Activated CD4-positive, alpha-beta T cell treated with anti-CD3 and anti-CD28 coated beads, Interleukin-10, Interleukin-2, amounts not matched to agents 100 ng/mL and 50 ng/mL, durations not matched to agents 16 hours and 8 hours (primary cell): ENCODE data around the gene GNG14.
"Not testable (repeated sequence)": the region's sequence is repeated elsewhere in the genome, so short reads cannot be mapped to it uniquely, and the experiment has no call there.

Source experiments
- DNase-seq: peaks from one replicate; pipeline ENCODE4 v3.0.0-alpha.2; 2020

Gene GNG14

GRCh38 chr19:12668346-12668745, 19.5 kb upstream of the GNG14 start:
- no peak for DNase-seq

- peak; percentile 66 for DNase-seq
Measured at GRCh38 chr19:12668932-12669269, 18.9 kb upstream of the GNG14 start.

DNA sequence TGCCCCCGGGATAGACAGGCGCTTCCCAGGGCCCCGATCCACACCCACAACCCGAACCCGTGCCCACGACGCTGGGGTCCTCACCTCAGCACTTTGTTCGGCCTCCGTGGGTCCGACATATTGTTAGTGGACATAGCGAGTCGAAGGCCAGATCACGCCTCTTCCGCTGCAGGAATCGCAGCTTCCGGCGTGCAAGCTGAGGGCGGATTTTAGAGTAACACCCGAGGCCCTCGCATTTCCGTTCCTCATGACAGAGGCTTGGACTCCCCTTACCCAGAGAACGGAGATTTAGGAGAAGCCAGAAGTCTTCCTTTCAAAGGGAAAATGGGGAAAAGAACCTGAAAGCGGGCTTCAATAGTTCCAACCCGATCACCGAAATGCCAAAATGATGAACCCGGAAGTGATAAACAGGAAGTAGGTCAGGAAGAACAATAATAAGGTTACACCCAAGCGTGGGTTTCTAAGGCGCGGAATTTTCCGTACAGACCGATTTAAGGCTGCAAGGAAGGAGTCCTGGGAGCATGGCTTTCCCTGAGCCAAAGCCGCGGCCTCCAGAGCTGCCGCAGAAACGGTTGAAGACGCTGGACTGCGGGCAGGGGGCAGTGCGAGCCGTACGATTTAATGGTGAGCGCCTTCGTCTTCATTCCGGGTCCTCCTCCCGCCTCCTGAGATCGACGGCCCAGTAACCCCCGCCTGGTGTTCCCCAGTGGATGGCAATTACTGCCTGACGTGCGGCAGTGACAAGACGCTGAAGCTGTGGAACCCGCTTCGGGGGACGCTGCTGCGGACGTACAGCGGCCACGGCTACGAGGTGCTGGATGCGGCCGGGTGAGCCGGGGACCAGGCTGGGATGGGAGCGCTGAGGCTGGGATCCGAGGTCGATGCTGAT, 18.3 kb upstream of the GNG14 start:
- peak; percentile 79 for DNase-seq

GRCh38 chr19:12670159-12670928, 17.5 kb upstream of the GNG14 start:
- DNase-seq: no peak

GRCh38 chr19:12672744-12673143, 15.1 kb upstream of the GNG14 start:
- no peak for DNase-seq

GRCh38 chr19:12675399-12675798, 12.4 kb upstream of the GNG14 start:
- DNase-seq: no peak

DNA sequence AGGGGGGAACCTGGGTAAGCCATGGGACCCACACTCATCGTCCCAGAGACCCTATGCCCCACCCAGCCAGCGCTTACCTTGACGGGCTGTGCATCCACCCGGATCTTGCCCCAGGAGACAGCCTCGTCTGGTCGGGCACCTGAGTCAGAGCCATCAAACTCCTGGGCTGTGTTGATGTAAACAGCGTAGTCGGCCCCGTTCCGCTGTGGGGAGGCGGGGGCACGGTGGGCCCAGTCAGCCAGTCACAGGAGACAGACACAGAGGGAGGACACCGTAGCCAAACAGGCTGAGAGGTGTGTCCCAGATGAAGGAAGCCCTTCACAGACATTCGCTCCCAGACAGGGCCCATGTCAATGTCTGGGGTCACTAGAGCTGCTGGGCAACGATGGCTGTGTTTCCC, 11.9 kb upstream of the GNG14 start:
- no peak for DNase-seq

DNA sequence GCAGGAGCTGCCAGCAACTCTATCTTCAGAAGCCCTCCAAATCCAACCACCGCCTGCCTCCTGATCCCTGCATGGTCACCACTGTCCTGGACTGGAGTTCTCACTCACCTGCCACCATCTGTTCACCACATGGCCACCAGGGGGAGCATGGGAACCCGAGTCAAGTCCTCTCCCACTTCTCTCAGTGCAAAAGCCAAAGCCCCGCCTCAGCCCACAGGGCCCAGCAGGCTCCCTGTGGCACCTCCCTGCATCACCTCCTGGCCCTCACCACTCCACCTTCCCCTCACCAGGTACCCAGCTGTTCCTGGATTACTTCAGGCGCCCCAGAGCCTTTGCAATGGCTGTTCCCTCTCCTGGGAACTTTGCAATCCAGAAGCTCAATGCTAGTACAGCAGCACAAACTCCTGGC, 11.4 kb upstream of the GNG14 start:
- peak; percentile 91 for DNase-seq

DNA sequence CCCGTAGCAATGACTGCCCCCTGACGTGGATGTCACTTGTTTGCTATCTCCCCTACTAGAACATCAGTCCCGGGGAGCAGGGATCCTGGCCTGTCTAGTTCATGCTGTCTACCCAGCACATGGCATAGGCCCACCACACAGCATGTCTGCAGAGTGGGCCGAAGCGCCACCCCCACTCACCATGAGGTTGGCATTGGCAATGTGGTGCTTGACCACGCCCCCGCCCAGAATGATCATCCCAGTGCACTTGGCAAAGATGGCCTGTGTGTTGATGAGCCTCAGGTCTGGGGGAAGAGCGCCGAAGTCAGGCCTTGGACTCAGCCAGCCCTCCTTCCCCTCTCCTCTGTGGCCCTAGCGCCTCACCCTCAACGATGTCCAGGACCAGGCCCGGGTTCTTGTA, 10.9 kb upstream of the GNG14 start:
- no peak for DNase-seq

GRCh38 chr19:12678039-12678438, 9.8 kb upstream of the GNG14 start:
- not testable (repeated sequence) for DNase-seq

DNA sequence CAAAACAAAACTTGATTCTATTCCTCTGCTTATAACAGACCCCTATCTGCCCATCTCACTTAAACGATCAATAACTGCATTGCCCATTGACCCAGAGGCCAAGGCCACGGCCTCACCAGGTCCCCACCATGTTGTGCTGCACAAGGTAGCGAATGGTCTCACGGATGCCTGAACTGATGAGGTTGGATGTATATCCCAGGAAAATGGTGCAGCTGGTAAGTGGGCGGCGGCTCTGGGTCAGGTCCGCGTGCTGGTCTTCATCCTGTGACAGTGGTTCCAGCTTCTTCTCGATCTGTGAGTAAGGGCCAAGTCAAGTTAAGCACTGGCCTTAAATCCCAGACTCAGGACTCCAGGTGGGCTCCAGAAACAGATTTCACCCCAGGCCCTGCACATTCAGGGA, 7.8 kb upstream of the GNG14 start:
- no peak for DNase-seq

DNA sequence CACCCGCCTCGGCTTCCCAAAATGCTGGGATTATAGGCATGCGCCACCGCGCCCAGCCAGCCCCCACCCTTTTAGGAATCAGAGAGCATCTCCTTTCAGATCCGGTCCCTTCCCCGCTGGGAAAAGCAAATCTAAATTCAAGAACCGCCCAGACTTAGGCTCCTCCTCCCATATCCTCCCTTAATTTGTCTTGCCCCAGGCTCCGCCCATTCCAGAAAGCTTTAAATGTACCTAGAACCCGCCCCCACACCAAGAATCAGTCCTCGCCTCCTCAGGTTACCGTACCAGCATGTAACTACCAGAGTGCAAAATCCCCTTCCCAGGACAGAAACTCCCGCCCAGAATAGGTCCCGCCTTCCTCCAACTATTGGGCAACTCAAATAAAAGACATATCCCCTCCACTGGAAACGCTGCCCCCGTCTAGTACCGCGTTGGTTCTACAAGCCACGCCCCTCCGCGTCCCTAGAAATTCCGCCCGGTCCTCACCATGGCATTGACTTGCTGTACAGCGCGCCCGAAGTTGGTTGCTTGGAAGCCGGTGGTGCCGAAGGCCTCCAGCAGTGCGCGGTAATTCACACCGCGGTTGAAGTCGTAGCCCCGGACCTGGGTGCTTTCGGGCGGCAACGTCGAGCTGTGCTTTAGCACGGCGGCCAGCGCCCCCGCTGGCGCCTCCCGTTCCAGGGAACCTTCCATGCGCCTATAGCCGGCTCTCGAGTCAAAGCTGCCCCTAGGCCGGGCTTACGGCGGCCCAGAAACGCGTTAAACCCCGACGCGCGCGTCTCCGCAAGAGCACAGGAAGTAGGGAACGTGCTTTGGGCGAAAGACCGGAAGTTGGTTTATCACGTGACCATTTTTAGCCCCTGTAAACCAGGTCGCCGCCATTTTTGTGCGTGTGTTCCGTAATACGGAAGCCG, 6.5 kb upstream of the GNG14 start, which contains the start of gene DHPS:
TSS of gene DHPS (minus strand) at position 807 of the 914 bp plus-strand sequence. CDS start at position 693, 114 bp downstream.
- DNase-seq: peak; percentile 96

DNA sequence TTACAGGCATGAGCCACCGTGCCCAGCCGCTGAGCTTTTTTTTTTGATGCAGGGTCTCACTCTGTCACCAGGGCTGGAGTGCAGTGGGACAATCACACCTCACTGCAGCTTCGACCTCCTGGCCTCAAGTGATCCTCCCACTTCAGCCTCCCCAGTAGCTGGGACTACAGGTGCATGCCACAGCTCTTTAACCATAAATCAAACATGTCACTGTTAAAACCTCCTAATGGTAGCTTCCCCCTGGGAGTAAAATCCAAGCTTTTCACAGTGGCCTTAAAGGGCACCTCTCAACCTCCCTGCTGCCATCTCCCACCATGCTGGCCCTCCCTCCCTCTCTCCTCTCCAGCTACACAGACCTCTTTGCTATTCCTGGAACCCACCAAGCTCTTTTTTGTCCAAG, 2.0 kb upstream of the GNG14 start:
- no peak for DNase-seq

- no peak for DNase-seq
Measured at GRCh38 chr19:12689012-12689411, 1.2 kb downstream of the GNG14 start.

DNA sequence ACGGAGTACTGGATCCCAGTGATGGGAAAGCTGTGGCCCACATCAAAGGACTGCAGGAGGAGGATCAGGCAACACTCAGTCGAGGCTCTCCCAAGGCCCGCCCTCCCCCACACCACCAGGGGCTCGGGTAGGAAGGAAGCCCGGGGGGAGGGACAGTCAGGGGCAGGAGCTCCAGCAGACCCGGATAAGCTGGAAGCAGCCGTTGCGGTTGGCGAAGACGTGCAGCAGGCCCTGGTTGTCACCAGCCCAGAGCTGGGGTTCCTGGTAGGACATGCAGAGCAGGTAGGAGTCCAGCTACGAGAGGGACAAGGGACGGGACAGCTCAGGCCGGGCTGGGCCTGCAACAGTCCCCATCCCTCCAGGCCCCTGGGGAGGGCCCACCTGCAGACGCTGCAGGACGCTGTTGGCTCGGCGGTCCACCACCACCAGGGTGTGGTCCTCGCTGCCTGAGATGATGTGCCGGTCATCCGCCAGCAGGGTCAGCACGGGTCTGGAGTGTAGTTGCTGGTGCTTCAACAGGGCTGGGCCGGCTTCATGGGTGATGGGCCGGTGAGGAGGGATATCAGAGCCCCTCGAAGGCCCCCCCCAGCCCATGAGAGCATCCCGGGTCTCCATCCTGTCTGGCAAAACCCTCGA, 1.9 kb downstream of the GNG14 start:
- DNase-seq: no peak

DNA sequence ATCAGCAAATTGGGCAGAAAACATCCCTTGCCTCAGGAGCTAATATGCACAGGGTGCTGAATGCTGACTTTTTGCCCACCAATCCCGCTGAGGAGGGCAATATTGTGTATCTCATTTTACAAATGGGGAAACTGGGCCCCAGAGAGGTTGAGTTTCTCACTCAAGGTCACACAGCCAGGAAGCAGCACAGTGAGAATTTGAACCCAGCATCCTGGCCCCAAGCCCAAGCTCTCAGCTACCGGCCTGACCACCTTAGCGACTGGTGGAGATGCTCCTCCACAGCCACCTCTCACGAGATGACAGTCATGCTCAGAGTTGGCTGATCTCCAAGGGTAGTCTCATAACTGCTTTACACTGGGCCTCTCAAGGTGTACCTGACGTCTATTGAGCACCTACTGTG, 5.2 kb downstream of the GNG14 start:
- DNase-seq: no peak

GRCh38 chr19:12694641-12695040, 6.8 kb downstream of the GNG14 start:
- no peak for DNase-seq

DNA sequence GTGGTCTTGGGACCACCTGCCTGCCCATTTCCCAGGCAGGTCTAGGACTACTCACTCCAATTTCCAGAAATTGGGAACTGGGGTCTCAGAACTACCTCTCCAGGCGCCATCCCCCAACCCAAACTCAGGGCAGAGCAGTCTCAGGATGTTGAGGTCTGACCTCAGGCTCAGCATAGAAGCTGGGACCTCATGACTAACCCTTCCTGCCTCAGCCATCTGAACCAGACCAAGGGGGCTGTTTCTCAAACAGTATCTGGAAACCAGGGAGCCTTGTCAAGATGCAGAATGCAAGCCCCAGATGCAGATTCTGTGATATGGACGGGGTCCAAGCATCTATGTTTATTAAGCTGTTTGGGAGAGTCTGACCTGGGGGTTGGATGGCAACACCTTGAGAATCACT, 7.3 kb downstream of the GNG14 start:
- peak; percentile 36 for DNase-seq

DNA sequence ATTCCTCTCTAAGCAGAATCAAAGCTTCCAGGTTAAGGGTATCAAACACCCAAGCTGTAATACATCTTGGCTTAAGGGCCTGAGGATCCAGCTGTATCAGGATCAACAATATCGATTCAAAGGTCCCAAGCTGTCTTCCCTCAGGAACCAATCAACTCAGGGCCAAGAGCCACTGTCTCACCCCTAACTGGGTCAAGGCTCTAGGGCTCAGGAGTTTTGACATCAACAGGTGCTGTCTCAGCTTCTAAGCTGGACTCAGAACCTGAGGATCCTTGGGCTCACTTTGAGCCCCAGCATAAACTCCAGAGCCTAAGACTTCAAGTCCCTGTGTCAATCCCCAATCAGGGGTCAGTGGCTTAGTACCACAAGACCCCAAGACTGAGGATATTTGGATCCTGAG, 7.7 kb downstream of the GNG14 start:
- DNase-seq: no peak

DNA sequence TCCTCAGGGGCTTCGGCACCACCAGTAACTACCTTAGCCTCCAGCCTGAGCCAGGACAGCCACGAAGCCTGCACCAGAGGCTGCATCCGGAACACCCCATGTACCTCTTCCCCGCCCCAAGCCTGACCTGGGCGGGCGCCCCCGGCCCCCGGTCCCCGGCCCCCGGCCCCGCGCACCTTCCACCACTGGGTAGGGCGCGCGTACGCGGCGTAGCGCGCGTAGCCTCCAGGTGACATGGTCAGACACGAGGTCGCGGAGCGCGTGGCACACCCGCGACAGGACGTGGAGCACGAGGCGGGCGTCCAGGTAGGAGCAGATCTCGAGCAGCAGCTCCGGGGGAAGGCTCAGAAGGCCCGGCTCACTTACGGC, 8.2 kb downstream of the GNG14 start:
- peak; percentile 39 for DNase-seq

DNA sequence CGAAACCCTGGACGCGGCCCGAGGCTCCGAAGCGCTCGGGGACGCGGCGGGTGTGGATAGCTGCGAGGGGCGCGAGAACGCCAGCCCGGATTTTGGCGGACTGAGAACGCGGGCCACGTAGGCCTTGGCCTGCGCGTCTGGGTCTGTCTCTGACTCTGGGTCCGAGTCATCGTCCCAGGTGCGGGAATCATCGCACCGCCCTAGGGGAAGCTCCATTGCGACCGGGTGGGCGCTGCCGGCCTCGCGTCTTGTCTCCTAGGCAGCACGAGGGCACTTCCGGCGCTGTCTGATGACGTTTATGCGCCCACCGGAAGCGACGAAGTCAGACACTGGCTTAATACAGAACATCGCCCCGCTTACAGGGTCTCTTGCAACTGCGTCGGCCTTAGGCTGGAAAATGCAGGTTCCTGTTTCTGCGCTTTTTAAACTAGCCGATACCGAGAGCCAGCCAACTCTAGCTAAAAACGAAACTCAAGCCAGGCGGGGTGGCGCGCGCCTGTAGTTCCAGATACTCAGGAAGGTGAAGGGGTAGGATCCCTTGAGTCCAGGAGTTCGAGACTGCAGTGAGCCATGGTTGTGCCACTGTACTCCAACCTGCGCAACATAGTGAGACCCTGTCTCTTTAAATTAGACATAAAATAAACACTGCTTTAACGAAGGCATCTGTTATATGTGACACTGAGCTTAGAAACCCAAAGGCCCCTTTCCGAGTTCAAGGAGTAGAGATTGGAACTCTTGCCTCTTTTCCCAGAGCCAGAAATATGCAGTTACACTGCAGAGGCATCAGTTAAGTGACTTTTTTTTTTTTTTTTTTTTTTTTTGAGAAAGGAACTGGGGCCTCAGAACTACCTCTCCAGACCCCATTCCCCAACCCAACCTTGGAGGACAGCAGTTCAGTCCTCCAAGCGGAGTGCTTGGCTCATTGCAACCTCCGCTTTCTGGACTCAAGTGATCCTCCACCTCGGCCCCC, 8.9 kb downstream of the GNG14 start, which contains the start of gene FBXW9:
TSS of gene FBXW9 (minus strand) at position 266 of the 970 bp plus-strand sequence. CDS start at position 216, 50 bp downstream.
- peak; percentile 96 for DNase-seq
